Sigmoid colon (tissue), 4 donors: ENCODE measurements around the gene IL16.

Experiments
- CTCF ChIP-seq, 4 experiments: fragments of 450-650 bp in 3 of 4; fragments of 200-600 bp in 1 of 4; IDR thresholded peaks; one replicate each; pipeline ENCODE4 v1.5.1; 2016 to 2019; ENCODE audit warnings: antibody characterized with exemption in 4 of 4, mild to moderate bottlenecking in 3 of 4, moderate library complexity in 2 of 4
- POLR2A ChIP-seq, 2 donors: fragments of 450-650 bp; IDR thresholded peaks; one replicate each; pipeline ENCODE4 v1.6.1; 2016; ENCODE audit warnings: antibody characterized with exemption in 2 of 2, mild to moderate bottlenecking in 2 of 2, moderate library complexity in 2 of 2
- POLR2AphosphoS5 ChIP-seq, 4 donors: sonication (generic); formaldehyde crosslinking; IDR thresholded peaks; one replicate each; pipeline ENCODE4 v1.6.1; 2017; ENCODE audit warnings: antibody characterized with exemption in 4 of 4

GRCh38 chr15:81155375-81156218 lies 41.1 kb upstream of the IL16 start:
- TF ChIP-seq CTCF (IDR thresholded peaks at IDR 0.05) (peak; percentile 16 to 45 (median 36)), POLR2AphosphoS5 (IDR thresholded peaks at IDR 0.05) (peak in 3 of 4 donors; percentile 15 to 25 (median 15)), POLR2A (IDR thresholded peaks at IDR 0.05) (no peak)
